Measurements from ENCODE around the gene FOXD4L3.
"Not testable (repeated sequence)": the region's sequence is repeated elsewhere in the genome, so short reads cannot be mapped to it uniquely, and the experiment has no call there.

Gene FOXD4L3

GRCh38 chr9:68351689-68352088, 49.0 kb downstream of the FOXD4L3 start:
- DNase-seq: not testable (repeated sequence)

Data from NCI-H187 (cell line).